Neuronal stem cell (in vitro differentiated cells): ENCODE measurements around the gene PRCP.

ENCODE experiments used
- DNase-seq: peaks from one replicate; pipeline ENCODE4 v3.0.0-alpha.2; 2013; ENCODE audit warnings: low spot score
- H2AFZ ChIP-seq: one replicate; pipeline ENCODE4 v1.6.1; 2013; ENCODE audit warnings: mild to moderate bottlenecking, low read length, inconsistent platforms
- H2AK5ac ChIP-seq: 2 replicates; pipeline ENCODE4 v1.6.1; 2013; ENCODE audit warnings: low read depth, mild to moderate bottlenecking, inconsistent platforms, low read length, moderate library complexity, mixed read lengths
- H2BK120ac ChIP-seq: 2 replicates; pipeline ENCODE4 v1.6.1; 2013; ENCODE audit warnings: low read depth, mild to moderate bottlenecking, inconsistent platforms, low read length, moderate library complexity, mixed read lengths
- H2BK12ac ChIP-seq: one replicate; pipeline ENCODE4 v1.6.1; 2013; ENCODE audit warnings: low read length, inconsistent platforms
- H2BK15ac ChIP-seq: 2 replicates; pipeline ENCODE4 v1.6.1; 2013; ENCODE audit warnings: mild to moderate bottlenecking, low read length, inconsistent platforms, mixed read lengths
- H2BK5ac ChIP-seq: one replicate; pipeline ENCODE4 v1.6.1; 2013; ENCODE audit warnings: inconsistent platforms, mild to moderate bottlenecking, low read length, moderate library complexity
- H3K14ac ChIP-seq: one replicate; pipeline ENCODE4 v1.6.1; 2013; ENCODE audit warnings: low read length, inconsistent platforms
- H3K18ac ChIP-seq: 2 replicates; pipeline ENCODE4 v1.6.1; 2013; ENCODE audit warnings: low read length, inconsistent platforms
- H3K23ac ChIP-seq: 2 replicates; pipeline ENCODE4 v1.6.1; 2013; ENCODE audit warnings: low read depth, mild to moderate bottlenecking, mixed read lengths, low read length, inconsistent platforms; ENCODE audit not compliant: poor library complexity
- H3K27ac ChIP-seq: replicated peaks from 3 replicates; pipeline ENCODE4 v1.5.1; 2013; ENCODE audit warnings: low read length, inconsistent platforms
- H3K27me3 ChIP-seq, 3 experiments: 2 replicates each; pipeline ENCODE4 v1.6.1; 2013; ENCODE audit warnings: low read length in 3 of 3, mild to moderate bottlenecking in 2 of 3, inconsistent platforms in 1 of 3, low read depth in 1 of 3, mixed read lengths in 1 of 3, moderate library complexity in 1 of 3; ENCODE audit not compliant: control insufficient read depth in 3 of 3, insufficient read depth in 3 of 3
- H3K36me3 ChIP-seq, 2 donors: replicated peaks in 1 of 2; 2 replicates each; pipeline ENCODE4 v1.6.1; 2013; ENCODE audit warnings: low read length in 2 of 2; ENCODE audit not compliant: control insufficient read depth in 2 of 2, insufficient read depth in 2 of 2
- H3K4ac ChIP-seq: 2 replicates; pipeline ENCODE4 v1.6.1; 2013; ENCODE audit warnings: inconsistent platforms, mild to moderate bottlenecking, low read length, moderate library complexity
- H3K4me1 ChIP-seq, 2 donors: 1 replicate in 1 of 2; 2 replicates in 1 of 2; pipeline ENCODE4 v1.6.1; 2013; ENCODE audit warnings: low read length in 2 of 2, low read depth in 1 of 2; ENCODE audit not compliant: control insufficient read depth in 2 of 2, insufficient read depth in 1 of 2
- H3K4me2 ChIP-seq: one replicate; pipeline ENCODE4 v1.6.1; 2013; ENCODE audit warnings: mild to moderate bottlenecking, low read length, inconsistent platforms; ENCODE audit not compliant: insufficient read depth, poor library complexity, severe bottlenecking
- H3K4me3 ChIP-seq, 2 donors: 2 replicates each; pipeline ENCODE4 v1.5.1; 2013; ENCODE audit warnings: low read length in 2 of 2, mild to moderate bottlenecking in 2 of 2, inconsistent platforms in 1 of 2, moderate library complexity in 1 of 2
- H3K79me1 ChIP-seq: one replicate; pipeline ENCODE4 v1.6.1; 2013; ENCODE audit warnings: low read depth, mild to moderate bottlenecking, inconsistent platforms, low read length, moderate library complexity
- H3K9ac ChIP-seq: one replicate; pipeline ENCODE4 v1.6.1; 2013; ENCODE audit warnings: mild to moderate bottlenecking, low read depth, low read length, inconsistent platforms; ENCODE audit not compliant: poor library complexity
- H3K9me3 ChIP-seq, 2 donors: replicated peaks in 1 of 2; 2 replicates each; pipeline versions ENCODE3 to v1.6.1; 2013; ENCODE audit warnings: low read length in 2 of 2, mild to moderate bottlenecking in 2 of 2, inconsistent platforms in 1 of 2, low read depth in 1 of 2, mixed read lengths in 1 of 2, moderate library complexity in 1 of 2; ENCODE audit not compliant: control insufficient read depth in 2 of 2, insufficient read depth in 1 of 2
- H4K8ac ChIP-seq: one replicate; pipeline ENCODE4 v1.6.1; 2013; ENCODE audit warnings: low read depth, mild to moderate bottlenecking, inconsistent platforms, low read length, moderate library complexity
- H4K91ac ChIP-seq: one replicate; pipeline ENCODE4 v1.6.1; 2013; ENCODE audit warnings: low read length, low read depth, mild to moderate bottlenecking, inconsistent platforms; ENCODE audit not compliant: poor library complexity
- WGBS, 2 donors: extraction: QIAGEN DNeasy Blood & Tissue Kit; methylation state at CpG; one replicate each; pipeline ENCODE4 v1.1.7; 2013; ENCODE audit warnings: missing lambda C conversion rate in 2 of 2, mixed read lengths in 1 of 2; ENCODE audit not compliant: insufficient read length in 2 of 2, insufficient replicate concordance in 1 of 2; ENCODE audit errors: extremely low coverage in 2 of 2; 5-methylcytosine and 5-hydroxymethylcytosine counted together

Gene PRCP

DNA sequence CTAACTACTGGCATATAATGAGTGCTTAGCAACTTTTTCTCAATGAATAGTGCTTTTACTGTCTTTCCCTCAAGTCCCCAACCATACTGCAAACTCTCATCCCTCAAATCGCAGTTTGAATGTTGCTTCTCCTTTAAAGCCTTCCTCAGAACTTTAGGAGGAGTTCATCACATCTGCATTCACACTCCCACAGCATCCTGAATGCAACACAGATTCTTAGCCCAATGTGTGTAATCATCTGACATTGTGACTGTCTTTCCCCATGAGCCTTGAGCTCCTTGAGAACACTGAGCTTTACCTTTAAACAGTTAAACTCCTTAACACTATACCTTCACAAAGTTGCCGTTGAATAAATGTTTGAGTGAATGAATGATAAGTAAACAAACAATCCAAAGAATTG, 84.8 kb downstream of the PRCP start:
- Histone ChIP-seq H3K4me2 (no peak overlapping the region), H2BK120ac (no peak overlapping the region), H4K8ac (no peak overlapping the region), H3K4me1 (peaks cover 0 to 9% of the 10 kb centered on the region in 2 donors), H3K27me3 (peaks cover 0 to 23% (median 0%) of the 10 kb centered on the region in 3 experiments), H3K79me1 (no peaks in the 10 kb centered on the region), H3K14ac (no peak overlapping the region), H2BK5ac (no peak overlapping the region), H2BK12ac (no peak overlapping the region), H3K4ac (no peak overlapping the region), H2AFZ (no peak overlapping the region), H3K18ac (no peak overlapping the region), H4K91ac (no peak overlapping the region), H2BK15ac (no peak overlapping the region), H3K9me3 (no peaks in the 10 kb centered on the region), H3K9ac (no peak overlapping the region), H3K23ac (no peak overlapping the region), H3K27ac (no peak overlapping the region), H2AK5ac (no peak overlapping the region), H3K4me3 (no peak overlapping the region), H3K36me3 (no peaks in the 10 kb centered on the region)
- no CpG with 5 or more reads among the region's 2 CpGs for WGBS, 2 donors
- no peak for DNase-seq

DNA sequence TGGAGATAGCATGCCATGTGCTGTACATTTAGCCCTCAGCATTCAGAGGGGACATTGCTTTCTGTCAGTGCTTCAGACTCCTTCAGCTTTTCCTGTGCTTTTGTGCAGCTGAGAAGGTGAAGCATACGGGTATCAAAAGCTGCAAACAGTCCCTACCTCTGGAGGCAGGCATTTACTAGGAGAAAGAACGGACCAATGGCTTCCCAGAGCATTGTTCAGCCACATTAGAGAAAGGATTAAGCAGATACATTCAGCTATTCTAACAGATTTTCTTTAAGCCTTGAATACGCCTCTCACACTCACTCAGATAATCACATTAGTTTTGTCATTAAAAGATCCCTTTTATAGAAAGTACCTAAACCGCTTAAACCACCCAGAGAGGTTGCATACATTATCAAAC, 85.9 kb downstream of the PRCP start:
- H3K9ac ChIP-seq: no peak overlapping the region
- H3K9me3 ChIP-seq: no peaks in the 10 kb centered on the region
- no peak overlapping the region for H3K14ac ChIP-seq
- DNase-seq: peak; percentile 58
- no peak overlapping the region for H3K4me3 ChIP-seq
- no peak overlapping the region for H2AK5ac ChIP-seq
- no peaks in the 10 kb centered on the region for H3K79me1 ChIP-seq
- no peak overlapping the region for H2BK5ac ChIP-seq
- H3K18ac ChIP-seq: no peak overlapping the region
- H3K27ac ChIP-seq: no peak overlapping the region
- H2BK12ac ChIP-seq: no peak overlapping the region
- no peak overlapping the region for H3K23ac ChIP-seq
- no CpG with 5 or more reads among the region's 4 CpGs for WGBS, 2 donors
- H2BK120ac ChIP-seq: no peak overlapping the region
- H3K27me3 ChIP-seq: peaks cover 0 to 26% (median 3%) of the 10 kb centered on the region in 3 experiments
- H3K4ac ChIP-seq: no peak overlapping the region
- H4K8ac ChIP-seq: no peak overlapping the region
- H2AFZ ChIP-seq: peak overlapping the region; percentile 55
- no peak overlapping the region for H4K91ac ChIP-seq
- peaks cover 0 to 9% of the 10 kb centered on the region in 2 donors for H3K4me1 ChIP-seq
- H3K4me2 ChIP-seq: no peak overlapping the region
- H2BK15ac ChIP-seq: no peak overlapping the region
- H3K36me3 ChIP-seq: no peaks in the 10 kb centered on the region

DNA sequence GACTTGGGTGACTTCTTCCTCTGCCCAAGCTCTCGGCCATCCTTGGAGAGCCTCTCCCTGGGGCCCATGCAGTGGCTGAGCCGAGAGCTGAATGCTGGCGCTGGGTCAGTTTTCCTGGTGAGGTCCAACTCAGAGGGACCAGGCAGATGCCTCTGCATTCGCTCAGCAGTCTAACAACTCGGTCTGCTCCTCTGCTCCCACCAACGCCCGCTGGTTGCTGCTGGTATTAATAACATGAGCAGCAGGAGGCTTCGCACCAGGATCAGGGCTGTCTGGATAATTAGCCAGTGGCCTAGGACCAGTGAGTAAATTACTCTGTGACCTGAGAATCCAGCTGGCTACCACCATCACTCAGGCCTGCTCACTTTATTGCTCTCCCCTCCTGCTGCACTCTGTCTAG, 88.9 kb downstream of the PRCP start:
- no CpG with 5 or more reads among the region's 8 CpGs for WGBS, 2 donors
- no peak overlapping the region for H3K4me2 ChIP-seq
- peaks cover 0 to 9% of the 10 kb centered on the region in 2 donors for H3K4me1 ChIP-seq
- no peak overlapping the region for H2BK5ac ChIP-seq
- H3K9me3 ChIP-seq: no peaks in the 10 kb centered on the region
- no peak overlapping the region for H3K14ac ChIP-seq
- H3K27ac ChIP-seq: no peak overlapping the region
- H2AFZ ChIP-seq: no peak overlapping the region
- H3K9ac ChIP-seq: no peak overlapping the region
- no peak overlapping the region for H3K18ac ChIP-seq
- no peak overlapping the region for H2AK5ac ChIP-seq
- no peak overlapping the region for H3K4ac ChIP-seq
- no peak overlapping the region for H3K23ac ChIP-seq
- no peak overlapping the region for H2BK15ac ChIP-seq
- no peak overlapping the region for H3K4me3 ChIP-seq
- no peaks in the 10 kb centered on the region for H3K36me3 ChIP-seq
- peaks cover 0 to 24% (median 10%) of the 10 kb centered on the region in 3 experiments for H3K27me3 ChIP-seq
- no peak for DNase-seq
- no peak overlapping the region for H4K8ac ChIP-seq
- H3K79me1 ChIP-seq: no peaks in the 10 kb centered on the region
- H4K91ac ChIP-seq: no peak overlapping the region
- H2BK12ac ChIP-seq: no peak overlapping the region
- H2BK120ac ChIP-seq: no peak overlapping the region

DNA sequence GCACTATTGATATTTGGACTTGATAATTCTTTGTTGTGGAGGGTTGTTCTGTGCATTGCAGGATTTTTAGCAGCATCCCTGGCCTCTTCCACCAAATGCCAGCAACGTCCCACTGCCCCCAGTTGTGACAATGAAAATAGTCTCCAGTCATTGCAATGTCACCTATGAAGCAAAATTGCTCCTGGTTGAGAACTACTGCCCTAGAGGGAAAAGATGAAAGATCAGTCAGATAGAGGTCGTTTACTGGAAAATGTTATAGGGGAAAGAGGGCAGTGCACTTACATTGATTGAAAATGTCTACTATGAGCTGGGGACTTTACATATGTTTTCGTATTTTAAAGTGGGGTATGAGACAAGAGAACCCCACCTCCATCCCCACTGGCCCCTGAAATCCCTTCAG, 89.5 kb downstream of the PRCP start:
- Histone ChIP-seq H3K4me1 (peaks cover 0 to 9% of the 10 kb centered on the region in 2 donors), H3K79me1 (no peaks in the 10 kb centered on the region), H3K4me3 (no peak overlapping the region), H3K36me3 (no peaks in the 10 kb centered on the region), H3K23ac (no peak overlapping the region), H3K14ac (no peak overlapping the region), H2AFZ (no peak overlapping the region), H2BK12ac (no peak overlapping the region), H2AK5ac (no peak overlapping the region), H2BK120ac (no peak overlapping the region), H3K9me3 (peaks cover 0 to 2% of the 10 kb centered on the region in 2 donors), H2BK5ac (no peak overlapping the region), H3K9ac (no peak overlapping the region), H2BK15ac (no peak overlapping the region), H3K27ac (no peak overlapping the region), H4K91ac (no peak overlapping the region), H3K18ac (no peak overlapping the region), H4K8ac (no peak overlapping the region), H3K4ac (no peak overlapping the region), H3K4me2 (no peak overlapping the region), H3K27me3 (peaks cover 0 to 20% (median 10%) of the 10 kb centered on the region in 3 experiments)
- DNase-seq: no peak
- no CpG with 5 or more reads among the region's 3 CpGs for WGBS, 2 donors
